ENCODE measurements around the gene SLC48A1. TPM values are rescaled to one million over a fixed set of nuclear protein-coding genes. Genes with fewer than 3 reads are reported as not detected.

The SLC48A1 gene
- total RNA-seq, 1 experiment from 2014 or later, result 20.0 TPM

DNA sequence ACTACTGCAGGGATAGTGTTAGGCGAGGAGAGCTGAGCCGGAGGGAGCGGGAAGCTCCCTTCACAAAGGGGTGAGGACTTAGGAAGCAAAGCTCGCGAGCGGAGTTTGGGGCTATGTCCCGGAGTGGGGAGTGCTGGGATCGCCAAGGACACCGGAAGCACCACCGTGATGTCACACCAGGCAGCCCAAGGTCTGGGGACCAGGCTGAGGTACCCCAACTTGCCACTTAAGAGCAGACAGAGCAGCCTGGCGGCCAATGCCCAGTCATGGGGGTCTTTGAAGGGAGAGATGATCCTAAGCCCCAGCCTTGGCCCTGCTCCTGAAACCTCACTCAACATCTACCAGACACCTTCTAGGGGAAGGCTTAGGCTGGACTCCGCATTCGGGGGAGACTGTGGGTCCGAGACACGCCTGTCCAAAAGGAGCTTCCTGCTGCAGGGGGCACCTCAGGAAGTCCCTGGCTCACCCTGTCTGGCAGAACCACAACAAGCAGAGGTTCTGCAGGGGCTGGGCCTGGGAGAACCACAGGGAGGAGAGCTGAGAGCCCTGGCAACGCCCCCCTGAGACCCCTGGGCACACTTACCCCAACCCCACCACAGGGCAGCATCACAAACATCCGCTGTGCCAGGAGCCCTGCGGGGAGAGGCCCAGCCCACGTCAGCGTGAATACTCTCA is 17.8 kb downstream of the SLC48A1 start:
- ChIA-PET CTCF (interaction anchor here (1.2 to 2.1 kb wide), 2 partner anchors 12 to 47 kb away, joined by 3 to 9 read pairs (median 8); no protein-coding TSS in a partner anchor), POLR2A (no interaction called here), RAD21 (ENCODE audit: low non-redundant PET in 1 of 2, low total read pairs in 2 of 2, uncharacterized antibody in 2 of 2, unreplicated experiment in 2 of 2) (no interaction called here)
- H3K4me1 ChIP-seq (ENCODE audit: control insufficient read depth in 1 of 2, insufficient read depth in 2 of 2, low read length in 2 of 2), result no peaks in the 10 kb centered on the region
- no peak overlapping the region for H2AFZ ChIP-seq (ENCODE audit: low read depth, low read length, poor library complexity, severe bottlenecking)
- TF ChIP-seq SIN3A (IDR thresholded peaks at IDR 0.05; ENCODE audit: low read depth) (no peak), EGR1 (IDR thresholded peaks at IDR 0.05; ENCODE audit: low read depth) (no peak), TCF7L2 (IDR thresholded peaks at IDR 0.05; ENCODE audit: borderline replicate concordance, extremely low read depth, insufficient read depth, insufficient read length) (no peak), ELF1 (IDR thresholded peaks at IDR 0.05; ENCODE audit: borderline replicate concordance, low read depth) (no peak), SP1 (IDR thresholded peaks at IDR 0.05; ENCODE audit: low read depth) (no peak), YY1 (IDR thresholded peaks at IDR 0.05; ENCODE audit: extremely low read depth, insufficient replicate concordance, low read depth, low read length) (no peak), CEBPB (IDR thresholded peaks at IDR 0.05; ENCODE audit: low read depth) (no peak), CBX3 (IDR thresholded peaks at IDR 0.05; ENCODE audit: low read depth) (no peak), ZFX (IDR thresholded peaks at IDR 0.05) (no peak), EZH2 (IDR thresholded peaks at IDR 0.05) (no peak), POLR2A (IDR thresholded peaks at IDR 0.05; ENCODE audit: borderline replicate concordance, extremely low read depth, insufficient read depth, insufficient read length) (no peak)
- TF ChIP-seq, protein P1, sequence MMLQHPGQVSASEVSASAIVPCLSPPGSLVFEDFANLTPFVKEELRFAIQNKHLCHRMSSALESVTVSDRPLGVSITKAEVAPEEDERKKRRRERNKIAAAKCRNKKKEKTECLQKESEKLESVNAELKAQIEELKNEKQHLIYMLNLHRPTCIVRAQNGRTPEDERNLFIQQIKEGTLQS (IDR thresholded peaks at IDR 0.05), result no peak
- TF ChIP-seq, protein P2, sequence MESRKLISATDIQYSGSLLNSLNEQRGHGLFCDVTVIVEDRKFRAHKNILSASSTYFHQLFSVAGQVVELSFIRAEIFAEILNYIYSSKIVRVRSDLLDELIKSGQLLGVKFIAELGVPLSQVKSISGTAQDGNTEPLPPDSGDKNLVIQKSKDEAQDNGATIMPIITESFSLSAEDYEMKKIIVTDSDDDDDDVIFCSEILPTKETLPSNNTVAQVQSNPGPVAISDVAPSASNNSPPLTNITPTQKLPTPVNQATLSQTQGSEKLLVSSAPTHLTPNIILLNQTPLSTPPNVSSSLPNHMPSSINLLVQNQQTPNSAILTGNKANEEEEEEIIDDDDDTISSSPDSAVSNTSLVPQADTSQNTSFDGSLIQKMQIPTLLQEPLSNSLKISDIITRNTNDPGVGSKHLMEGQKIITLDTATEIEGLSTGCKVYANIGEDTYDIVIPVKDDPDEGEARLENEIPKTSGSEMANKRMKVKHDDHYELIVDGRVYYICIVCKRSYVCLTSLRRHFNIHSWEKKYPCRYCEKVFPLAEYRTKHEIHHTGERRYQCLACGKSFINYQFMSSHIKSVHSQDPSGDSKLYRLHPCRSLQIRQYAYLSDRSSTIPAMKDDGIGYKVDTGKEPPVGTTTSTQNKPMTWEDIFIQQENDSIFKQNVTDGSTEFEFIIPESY (IDR thresholded peaks at IDR 0.05; ENCODE audit: extremely low read depth, insufficient replicate concordance, low read length), result no peak
- H3K9me2 ChIP-seq (ENCODE audit: insufficient read depth), result no peaks in the 10 kb centered on the region
- no peak overlapping the region for H3K4me3 ChIP-seq (replicated peaks in 1 of 2; ENCODE audit: low read depth in 1 of 2, low read length in 2 of 2)
- H3K27ac ChIP-seq (ENCODE audit: low read depth, low read length), result no peak overlapping the region
- DNase-seq (ENCODE audit: low read depth, low spot score) (no peak), ATAC-seq (no peak)
- H3K36me3 ChIP-seq (ENCODE audit: control insufficient read depth in 1 of 2, insufficient read depth in 2 of 2, low read length in 2 of 2), result peaks cover 16 to 17% of the 10 kb centered on the region in 2 experiments; a peak in 3 of 4 replicates
- no peaks in the 10 kb centered on the region for H3K79me2 ChIP-seq (ENCODE audit: insufficient read depth, low read length)
- no peak overlapping the region for H3K4me2 ChIP-seq (ENCODE audit: low read length)
- H3K9me3 ChIP-seq (ENCODE audit: control insufficient read depth in 1 of 2, insufficient read depth in 1 of 2, low read depth in 1 of 2, low read length in 2 of 2), result no peaks in the 10 kb centered on the region
- no peaks in the 10 kb centered on the region for H4K20me1 ChIP-seq (ENCODE audit: insufficient read depth)
- no TSS peak for BruUV-seq (replicated peaks)
- no peaks in the 10 kb centered on the region for H3K27me3 ChIP-seq (ENCODE audit: insufficient read depth, low read length)
- H3K9ac ChIP-seq (ENCODE audit: low read length), result no peak overlapping the region
- intact Hi-C loops (cut with micrococcal nuclease), result no loop called here
